ENCODE measurements around the gene NDUFA8.
A peak's percentile ranks its signal among the peaks of the same experiment; 100 is the strongest.

Gene NDUFA8

DNA sequence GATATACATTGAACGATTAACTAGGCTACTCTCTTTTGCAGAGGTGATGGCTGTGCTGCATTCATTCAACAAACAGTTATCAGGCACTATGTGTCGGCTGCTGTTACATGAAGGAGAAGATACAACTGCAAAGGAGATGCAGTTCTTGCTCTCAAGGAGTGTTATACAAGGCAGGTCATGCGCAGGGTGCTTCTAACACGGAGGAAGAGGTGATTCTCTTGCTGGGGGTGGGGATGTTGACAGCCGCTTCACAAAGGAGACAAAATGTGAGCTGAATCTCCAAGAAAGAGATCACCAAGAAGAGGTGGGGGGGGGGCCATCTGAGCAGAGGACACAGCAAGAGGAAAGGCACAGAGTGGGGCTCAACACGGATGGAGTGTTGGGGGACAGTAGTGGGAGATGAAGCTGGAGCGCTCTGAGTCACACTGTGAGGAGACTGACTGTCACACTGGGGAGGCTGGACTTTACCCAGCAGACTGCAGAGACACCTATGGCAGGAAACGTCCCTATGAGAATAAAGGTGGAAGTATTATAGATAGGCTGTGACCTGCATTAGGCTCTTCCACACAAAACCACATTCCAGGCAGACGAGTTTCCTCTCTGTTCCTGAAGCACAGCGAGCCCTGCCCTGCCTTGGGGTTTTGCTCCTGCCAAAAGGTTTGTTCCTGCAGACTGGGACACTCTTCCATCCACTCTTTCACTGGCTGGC, 20.9 kb downstream of the NDUFA8 start:
- no peak for DNase-seq (ENCODE audit: low read depth in 1 of 2, low spot score in 1 of 2)

DNA sequence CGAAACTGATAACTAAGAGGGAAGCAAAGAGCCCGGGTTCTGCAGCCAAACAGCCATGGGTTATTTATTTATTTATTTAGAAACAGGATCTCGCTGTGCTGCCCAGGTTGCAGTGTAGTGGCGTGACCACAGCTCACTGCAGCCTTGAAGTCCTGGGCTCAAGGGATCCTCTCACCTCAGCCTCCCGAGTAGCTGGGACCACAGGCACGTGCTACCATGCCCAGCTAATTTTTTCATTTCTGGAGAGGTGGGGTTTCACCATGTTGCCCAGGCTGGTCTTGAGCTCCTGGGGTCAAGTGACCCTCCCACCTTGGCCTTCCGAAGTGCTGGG, 24.1 kb downstream of the NDUFA8 start:
- DNase-seq (ENCODE audit: low read depth in 1 of 2, low spot score in 1 of 2) = no peak

DNA sequence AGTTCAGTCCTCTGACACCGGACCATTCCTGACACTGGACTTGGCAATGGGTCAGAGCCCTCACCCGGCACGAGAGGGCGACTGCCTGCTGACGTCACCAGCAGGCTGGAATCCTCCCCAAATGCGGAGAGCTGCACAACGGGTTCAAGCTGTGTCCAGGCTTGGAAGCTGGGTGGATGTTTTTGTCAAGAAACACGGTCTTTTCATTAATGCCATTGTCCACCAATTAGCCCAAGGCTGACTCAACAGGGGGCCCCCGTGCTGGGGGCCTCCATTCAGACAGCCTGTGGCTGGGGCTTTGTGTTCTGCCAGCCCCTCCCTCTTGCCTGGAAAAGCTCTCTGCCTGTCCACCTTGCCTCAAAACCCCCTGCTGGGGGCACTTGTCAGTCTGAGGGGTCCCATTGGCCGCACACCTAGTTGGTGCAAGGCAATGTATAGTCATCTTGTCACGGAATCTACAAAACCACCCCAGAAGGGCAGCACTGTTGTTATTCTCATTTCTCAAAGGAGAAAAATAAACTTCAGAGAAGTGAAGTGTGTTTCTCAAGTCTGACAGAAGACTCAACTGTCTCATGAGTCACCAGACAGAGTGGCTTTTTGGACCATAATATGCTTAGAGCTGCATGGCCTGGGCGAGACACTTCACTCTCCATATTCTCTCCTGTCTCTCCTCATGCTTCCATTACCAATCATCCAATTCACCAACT, 24.6 kb downstream of the NDUFA8 start:
- no peak for DNase-seq (ENCODE audit: low read depth in 1 of 2, low spot score in 1 of 2)

DNA sequence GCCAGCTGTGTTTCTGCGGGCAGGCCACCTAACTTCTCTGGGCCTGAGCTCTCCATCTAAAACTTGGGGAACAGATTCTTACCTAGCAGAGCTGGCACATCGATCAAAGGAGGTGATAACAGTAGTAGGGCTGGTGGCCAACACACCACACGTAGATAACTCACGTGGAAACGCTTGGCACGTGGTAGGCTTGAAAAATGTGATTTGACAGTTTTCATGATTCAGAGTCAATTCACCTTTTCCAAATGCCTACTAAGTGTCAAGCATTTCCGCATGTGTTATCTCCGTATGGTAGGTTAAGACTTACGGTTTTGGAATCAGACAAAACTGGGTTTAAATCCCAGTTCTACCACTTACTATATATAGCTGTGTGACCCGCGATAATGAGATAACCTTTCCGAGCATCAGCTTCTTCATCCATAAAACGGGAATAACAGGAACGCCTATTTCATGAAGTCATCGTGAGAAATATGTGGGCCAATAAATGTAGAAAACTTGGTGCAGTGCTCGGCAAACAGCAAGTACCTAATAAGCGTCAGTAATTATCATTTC, 25.5 kb downstream of the NDUFA8 start:
- DNase-seq (ENCODE audit: low read depth in 1 of 2, low spot score in 1 of 2) = no peak

DNA sequence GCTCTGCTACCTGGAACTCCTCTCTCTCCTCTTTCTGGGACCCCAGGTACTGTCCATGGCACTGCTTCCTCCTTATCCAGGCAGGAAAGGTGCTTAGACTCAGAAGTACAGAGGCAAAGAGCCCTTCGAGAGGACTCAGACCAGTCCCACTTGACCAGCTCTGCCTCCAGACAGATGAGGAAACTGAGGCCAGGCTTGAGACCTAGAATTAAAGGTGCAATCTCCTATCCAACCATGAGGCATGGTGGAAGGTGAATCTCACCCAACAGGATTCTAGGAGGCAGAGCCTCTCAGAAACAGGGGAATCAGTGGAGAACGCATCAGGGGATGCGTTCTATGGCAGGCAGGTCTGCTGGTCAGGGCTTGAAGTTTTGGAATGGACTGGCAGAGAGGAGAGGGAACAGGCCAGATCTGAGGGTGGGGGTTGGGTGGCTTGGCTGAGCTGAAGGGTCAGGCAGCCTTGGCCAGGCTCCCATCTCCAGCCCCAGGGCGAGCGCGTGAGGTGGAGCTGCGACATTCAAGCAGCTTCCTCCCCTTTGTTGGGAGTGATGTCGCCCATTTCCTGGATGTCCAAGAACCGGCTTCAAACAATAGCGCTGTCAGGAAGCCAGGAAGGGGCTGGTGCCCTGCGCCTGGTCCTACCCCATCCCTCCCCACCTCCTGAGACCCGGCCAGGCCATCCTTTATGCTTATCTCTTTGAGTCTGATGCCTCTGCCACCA, 26.2 kb downstream of the NDUFA8 start:
- DNase-seq (ENCODE audit: low read depth in 1 of 2, low spot score in 1 of 2) = no peak

DNA sequence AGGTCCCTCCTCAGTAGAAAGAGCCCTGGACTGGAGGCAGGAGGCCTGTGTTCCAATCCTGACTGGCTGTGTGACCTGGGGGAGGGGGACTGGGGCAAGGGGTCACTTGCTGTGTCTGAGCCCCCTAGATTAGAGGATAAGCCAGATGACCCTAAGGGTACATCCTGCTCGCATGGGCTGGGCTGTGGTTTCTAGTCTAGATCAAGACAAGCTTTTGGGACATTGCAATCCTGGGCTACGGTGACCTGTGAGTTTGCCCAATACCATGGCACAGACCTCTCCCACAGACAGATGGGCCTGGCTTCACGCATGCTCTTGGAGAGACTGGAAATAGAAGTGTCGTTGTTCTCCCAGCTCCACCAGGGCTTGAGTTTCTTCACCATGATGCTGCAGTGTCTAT, 27.0 kb downstream of the NDUFA8 start:
- DNase-seq (ENCODE audit: low read depth in 1 of 2, low spot score in 1 of 2) = no peak

DNA sequence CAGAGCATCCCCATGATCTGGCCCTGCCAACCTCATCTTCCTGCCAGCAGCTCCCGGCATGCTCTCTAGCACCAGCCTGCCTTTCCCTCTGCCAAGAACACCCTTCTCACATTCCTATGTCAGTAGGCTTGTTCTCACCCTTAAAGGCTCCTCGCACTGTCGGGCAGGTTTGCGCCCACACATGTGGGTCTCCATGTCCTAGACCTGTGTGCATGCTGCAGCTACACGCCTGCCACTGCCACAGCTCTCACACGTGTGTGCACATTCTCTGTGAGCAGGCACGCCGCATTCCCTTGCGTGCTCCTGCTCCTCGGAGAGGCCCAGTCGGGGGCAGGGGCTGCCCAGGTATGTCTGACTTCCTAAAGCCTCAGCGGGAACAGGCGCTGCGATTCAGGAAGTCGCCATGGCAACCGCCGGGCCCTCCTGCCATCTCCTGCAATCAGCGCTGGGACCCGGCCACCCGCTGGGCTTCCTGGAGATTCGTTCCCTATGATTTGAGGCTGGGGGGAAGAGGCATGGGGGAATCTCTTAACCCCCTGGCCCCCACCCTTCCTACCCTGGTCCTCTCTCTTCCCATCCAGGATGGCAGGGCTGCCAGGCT, 28.1 kb downstream of the NDUFA8 start:
- no peak for DNase-seq (ENCODE audit: low read depth in 1 of 2, low spot score in 1 of 2)

DNA sequence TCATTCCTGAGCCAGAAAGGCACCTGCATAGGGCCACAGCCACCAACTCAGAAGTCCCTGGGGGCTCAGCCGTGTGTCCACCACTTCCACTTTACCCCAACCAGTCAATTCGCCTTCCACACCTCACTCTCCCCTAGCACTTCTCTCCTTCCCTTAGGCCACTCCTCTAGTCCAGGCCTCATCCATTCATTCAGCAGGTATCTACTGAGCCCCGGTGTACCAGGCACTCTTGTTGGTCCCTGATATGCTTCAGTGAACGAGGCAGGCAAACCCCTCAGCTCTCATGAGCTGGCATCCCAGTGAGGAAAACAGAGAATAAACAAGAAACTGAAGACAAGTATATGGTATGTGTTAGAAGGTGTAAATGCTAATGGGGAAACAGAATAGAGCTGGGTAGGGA, 28.7 kb downstream of the NDUFA8 start:
- no peak for DNase-seq (ENCODE audit: low read depth in 1 of 2, low spot score in 1 of 2)

DNA sequence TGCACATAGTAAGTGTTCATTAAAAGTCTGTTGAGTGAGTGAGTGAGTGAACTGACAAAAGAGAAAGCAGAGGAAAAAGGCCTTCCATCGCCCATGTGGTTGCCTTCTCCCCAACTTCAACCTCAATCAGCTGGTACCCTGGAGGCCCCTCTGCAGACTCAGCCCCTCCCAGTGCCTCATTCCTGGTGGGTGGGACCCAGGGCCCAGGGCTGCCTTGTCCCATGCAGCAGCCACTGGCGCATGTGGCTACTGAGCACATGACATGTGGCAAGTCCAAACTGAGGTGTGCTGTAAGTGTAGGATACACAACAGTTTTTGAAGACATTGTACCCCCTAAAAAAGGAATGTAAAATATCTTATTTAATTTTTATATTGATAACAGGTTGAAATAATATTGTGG, 29.6 kb downstream of the NDUFA8 start:
- no peak for DNase-seq (ENCODE audit: low read depth in 1 of 2, low spot score in 1 of 2)

DNA sequence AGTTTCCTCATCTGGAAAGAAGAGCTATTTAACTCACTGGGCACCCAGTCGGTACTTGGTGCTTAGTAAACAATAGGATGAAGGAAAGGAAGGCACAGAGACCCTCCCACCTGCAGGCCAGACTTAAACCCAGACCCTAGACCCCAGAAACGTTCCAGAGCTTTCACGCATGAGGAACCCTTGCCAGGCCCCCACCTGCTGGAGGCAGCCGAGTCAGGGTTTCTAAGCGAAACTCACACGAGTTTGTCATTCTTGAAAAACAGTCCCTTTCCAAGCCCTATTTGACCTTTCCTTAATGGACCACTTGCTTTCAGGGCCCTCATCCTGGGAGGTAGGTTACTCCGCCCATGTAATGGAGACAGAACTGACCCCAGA, 30.6 kb downstream of the NDUFA8 start:
- DNase-seq (ENCODE audit: low read depth in 1 of 2, low spot score in 1 of 2) = no peak

DNA sequence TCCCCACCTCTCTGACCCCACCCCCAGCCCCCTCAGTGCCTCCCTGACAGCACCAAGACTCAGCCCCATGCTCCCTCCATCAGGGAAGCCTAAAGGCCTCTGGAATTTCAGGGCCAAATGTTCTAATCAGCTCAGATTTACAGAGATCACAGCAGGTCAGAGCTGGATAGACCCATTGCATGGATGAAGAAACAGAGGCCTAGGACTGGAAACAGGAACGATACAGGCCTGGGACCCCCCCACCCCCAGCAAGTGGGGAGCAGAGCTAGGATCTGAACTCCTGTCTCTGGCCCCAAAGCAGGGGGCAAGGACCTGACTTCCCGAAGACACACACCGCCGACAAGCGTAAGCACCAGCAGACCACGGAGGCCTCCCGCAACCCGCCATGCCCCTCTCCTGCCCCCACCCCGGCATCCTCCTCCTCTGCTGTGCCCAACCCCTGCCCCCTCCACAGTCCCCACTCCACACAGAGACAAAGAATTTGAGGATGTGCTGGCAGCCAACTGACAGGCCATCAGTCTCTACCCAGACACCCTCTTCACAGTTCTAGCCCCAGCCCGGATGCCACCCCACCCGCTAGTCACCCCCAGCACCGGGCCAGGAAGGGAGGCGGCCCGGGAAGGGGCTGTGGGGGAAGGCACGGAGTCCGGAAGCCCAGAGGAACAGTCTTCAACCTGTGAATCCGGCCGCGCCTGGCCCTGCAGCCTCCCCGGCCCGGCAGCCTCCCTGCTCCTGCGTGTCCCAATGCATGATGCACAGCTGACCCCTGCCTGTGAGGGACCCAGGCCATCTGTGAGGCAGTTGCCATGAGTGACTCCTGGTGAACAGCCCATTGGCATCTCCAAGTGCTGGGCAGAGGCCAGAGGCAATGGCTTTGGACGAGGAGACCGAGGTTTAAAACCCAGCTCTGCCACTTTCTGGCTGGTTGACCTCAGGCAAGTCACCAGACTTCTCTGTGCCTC, 31.3 kb downstream of the NDUFA8 start:
- no peak for DNase-seq (ENCODE audit: low read depth in 1 of 2, low spot score in 1 of 2)

DNA sequence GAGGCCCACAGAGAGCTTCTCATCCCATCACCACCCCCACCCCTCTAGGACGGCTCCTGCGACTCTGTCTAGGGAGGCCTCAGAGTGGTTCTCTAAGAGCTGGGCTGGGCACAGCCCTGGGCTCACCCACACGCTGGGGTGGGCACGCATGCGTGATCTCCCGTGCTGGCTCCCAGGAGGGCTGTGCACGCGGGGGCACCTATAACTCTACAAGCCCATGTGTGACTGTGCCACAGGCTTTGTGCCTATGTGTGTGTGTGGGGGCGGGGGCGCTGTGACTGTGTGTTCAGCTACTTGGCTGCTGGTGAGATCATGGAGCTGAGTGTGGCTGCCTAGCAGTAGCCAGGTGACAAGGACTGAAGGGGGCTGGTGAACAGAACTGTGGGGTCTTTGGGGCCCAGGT, 32.2 kb downstream of the NDUFA8 start:
- no peak for DNase-seq (ENCODE audit: low read depth in 1 of 2, low spot score in 1 of 2)

DNA sequence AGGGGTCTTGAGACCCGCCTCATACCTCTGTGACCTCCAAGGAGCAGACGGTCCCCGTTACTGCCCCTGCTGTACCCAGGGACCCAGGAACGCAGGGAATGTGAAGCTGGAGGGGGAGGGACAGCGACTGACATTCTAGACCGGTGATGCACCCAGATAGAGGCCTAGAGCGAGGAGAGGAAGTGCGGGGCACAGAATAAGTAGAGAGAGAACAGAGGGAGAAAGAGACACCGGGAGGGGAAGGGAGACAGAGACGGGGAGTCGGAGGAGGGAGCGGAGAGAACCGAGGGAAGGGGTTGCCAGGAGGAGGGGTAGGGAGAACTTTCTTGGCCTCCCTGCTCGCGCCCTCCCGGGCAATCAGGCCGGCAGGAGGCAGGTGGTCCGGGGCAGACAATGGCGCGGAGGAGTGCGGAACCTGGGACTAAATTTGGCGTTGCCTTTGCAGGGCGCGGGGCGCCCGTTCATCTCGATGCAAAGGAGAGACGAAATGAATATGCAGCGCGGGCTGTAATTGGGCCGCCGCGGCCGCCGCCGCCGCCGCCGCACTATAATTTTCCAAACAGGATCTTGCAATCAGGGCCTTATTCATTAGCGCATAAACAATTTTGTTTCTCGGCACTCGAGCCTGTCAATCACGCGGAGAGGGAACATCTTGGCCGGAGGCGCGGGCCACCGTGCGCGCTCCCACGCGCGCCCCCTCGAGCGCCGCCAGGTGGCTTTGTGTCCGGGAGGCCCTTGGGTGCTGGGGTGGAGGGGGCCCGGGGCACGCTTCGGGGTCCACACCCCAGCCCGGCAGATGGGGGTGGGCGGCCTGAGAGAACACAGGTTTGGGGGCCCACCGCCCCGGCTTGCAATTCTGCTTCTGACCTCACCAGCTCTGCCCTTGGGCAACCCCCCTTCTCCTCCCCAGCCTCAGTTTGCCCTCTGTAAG, 33.0 kb downstream of the NDUFA8 start:
- DNase-seq (ENCODE audit: low read depth in 1 of 2, low spot score in 1 of 2) = no peak

DNA sequence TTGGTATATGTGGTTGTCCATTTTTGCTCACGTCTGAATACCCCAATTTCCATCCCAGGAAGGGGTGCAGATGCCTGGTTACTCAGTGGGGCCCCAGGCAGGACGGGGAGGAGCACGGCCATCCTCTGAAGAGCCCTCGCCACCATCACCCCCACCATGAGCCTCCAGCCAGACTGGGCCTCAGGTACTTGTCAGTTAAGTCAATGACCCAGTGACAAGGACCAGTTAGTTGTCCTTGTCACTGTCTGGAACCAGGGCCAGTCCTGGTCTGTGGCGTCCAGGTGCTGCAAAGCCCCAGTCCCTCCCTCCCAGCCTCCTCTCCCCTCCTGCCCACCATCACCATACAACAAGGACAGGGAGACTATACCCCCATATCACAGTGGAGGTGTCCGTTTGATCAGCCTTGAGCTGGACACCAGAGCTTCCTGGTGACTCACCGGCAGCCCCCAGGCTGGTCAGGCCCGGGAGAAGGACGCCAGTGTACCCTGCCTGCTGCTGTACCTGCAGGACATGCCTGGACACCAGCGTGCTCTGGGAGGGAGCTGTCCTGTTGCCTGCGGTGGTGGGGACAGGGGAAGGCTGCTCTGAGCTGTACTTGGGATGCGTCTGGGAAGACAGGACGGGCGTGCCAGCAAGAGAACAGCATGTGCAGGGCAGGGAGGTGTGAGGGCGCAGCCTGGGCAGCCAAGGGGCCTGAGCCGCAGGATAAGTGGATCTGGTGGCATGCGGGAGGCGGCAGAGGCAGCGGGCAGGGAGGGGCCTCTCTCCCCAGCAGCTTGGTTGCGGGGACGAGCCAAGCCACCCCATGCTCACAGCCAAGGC, 33.9 kb downstream of the NDUFA8 start:
- no peak for DNase-seq (ENCODE audit: low read depth in 1 of 2, low spot score in 1 of 2)

DNA sequence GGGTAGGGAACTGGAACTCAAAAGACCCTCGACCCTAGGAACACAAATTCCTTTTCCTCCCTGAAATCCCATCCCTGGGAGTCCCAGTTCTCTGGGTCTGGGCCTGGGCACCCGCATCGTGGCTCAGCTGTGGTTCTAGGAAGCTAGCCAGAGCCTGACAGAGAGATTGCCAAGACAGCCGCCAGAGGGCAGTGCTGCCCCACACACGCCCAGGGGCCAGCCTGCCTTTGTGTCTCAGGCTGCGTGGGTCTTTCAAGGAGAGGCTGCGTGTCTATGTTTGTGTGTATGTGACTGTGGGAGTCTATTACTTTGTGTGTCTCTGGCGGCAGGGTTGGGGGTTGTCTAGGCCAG, 34.4 kb downstream of the NDUFA8 start:
- peak; percentile 69 to 71 for DNase-seq (ENCODE audit: low read depth in 1 of 2, low spot score in 1 of 2)

DNA sequence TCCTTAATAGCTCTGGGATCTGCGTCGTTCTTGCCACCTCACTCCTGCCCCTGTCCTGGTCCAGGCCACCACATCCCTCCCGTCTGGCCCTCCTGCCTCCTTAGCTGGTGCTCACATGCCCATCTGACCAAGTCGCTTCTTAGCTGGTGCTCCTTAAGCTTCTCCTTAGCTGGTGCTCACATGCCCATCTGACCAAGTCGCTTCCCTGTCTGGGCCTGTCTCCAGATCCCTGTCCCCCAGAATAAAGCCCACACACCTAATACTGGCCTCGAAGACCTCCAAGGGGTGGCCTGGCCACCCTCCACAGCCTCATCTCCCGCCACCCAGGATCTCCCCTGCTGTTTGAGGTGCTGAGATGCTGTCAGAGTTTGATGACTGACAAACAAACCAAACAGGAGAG, 35.1 kb downstream of the NDUFA8 start:
- no peak for DNase-seq (ENCODE audit: low read depth in 1 of 2, low spot score in 1 of 2)

DNA sequence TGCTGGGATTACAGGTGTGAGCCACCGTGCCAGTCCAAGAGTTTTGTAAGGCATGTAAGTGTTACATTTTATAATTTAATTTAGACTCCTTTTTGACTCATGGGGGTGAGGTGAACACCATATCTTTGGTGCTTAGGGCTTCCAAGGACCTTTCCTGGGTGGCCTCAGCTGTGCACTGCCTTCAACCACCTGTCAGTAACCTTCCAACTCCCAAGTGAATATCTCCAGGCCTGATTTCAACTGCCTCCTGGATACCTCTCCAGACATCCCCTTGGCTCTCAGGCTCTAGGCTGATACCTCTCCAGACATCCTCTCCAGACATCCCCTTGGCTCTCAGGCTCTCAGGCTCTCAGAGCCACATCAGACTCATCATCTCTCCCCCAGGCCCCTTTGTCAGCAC, 35.5 kb downstream of the NDUFA8 start:
- DNase-seq (ENCODE audit: low read depth in 1 of 2, low spot score in 1 of 2) = no peak

DNA sequence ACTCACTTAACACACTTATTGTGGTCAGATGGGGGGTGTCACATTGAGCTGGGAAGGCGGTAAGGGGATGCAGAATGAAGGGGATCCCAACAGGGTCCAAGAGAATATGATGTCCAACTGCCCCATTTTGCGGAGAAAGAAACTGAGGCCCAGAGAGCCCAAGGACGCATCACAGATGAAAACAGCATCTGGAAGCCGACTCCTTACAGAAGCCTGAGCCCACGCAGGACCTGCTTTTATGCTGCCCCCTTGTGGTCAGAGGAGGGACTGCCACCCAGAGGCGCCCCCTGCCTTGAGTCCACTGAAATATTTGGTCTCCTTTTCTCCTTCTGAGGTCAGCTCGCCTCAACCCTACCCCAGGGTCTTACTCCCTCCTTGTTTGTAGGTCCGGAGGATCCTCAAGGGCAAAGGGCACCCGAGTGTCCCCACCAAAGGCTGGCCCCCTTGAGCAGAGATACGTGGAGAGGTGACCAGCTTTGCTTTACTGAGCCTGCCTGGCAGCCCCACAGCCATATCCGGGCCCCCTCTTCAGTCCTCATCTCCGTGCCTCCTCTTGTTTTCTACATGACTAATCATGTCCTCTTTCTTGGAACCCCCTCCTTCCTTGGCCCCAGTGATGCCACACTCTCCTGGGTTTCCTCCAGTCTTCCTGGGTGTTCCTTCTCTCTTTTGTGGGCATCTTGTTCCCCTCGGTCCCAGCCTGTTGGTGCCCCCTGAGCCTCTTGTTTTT, 36.5 kb downstream of the NDUFA8 start:
- DNase-seq (ENCODE audit: low read depth in 1 of 2, low spot score in 1 of 2) = peak; percentile 61 to 67
